AG09319 (cell line): ENCODE data around the gene CDK17.

Experiments
- DNase-seq: peaks from one replicate; pipeline ENCODE4 v3.0.0-alpha.2; 2010; ENCODE audit warnings: low read depth; ENCODE audit errors: extremely low read depth
- CTCF ChIP-seq: IDR thresholded peaks from 2 replicates; pipeline ENCODE4 v1.5.1; 2011; ENCODE audit warnings: low read depth, mild to moderate bottlenecking, inconsistent platforms, low read length, moderate library complexity

Gene CDK17

DNA sequence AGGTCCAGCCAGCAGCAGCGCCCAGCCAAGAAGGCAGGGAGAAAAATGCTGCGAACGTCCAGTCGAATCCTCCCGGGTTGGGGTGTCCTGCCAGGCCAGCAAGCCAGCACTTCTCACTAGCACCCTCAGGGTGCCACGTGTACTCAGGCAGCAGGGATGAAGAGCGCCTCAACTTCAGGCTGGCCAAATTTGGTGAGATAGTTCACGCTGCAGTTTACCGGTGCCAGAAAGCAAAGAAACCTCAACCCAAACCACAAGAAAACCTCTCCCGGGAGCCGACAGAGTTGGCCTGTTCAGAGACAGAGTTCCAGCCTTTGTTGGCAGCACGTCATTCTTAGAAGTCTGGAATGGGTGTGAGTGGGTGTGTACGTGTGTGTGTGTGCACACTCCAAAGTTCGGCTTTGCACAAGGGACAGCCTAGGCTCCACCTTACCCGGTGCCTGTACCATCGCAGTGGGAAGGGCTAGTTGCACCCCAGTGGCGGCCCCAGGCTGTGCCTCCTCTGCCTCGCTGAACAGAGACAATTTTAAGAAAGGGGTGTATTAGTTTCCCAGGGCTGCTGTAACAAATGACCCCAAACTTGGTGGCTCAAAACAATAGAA is 163.9 kb downstream of the CDK17 start:
- no peak for DNase-seq
- no peak for TF ChIP-seq CTCF

GRCh38 chr12:96235484-96235826 is 164.8 kb downstream of the CDK17 start:
- DNase-seq = no peak
- no peak for TF ChIP-seq CTCF

GRCh38 chr12:96234591-96235483 is 165.4 kb downstream of the CDK17 start:
- no peak for DNase-seq
- no peak for TF ChIP-seq CTCF

- no peak for TF ChIP-seq CTCF
- peak; percentile 97 for DNase-seq
These were observed 166.2 kb downstream of the CDK17 start for GRCh38 chr12:96233939-96234461.

- DNase-seq = no peak
- TF ChIP-seq CTCF = no peak
These were observed 167.1 kb downstream of the CDK17 start for GRCh38 chr12:96233168-96233567.

- no peak for DNase-seq
- no peak for TF ChIP-seq CTCF
These were observed 169.6 kb downstream of the CDK17 start for GRCh38 chr12:96230646-96231045.

- no peak for TF ChIP-seq CTCF
- DNase-seq = no peak
These were observed 171.5 kb downstream of the CDK17 start for GRCh38 chr12:96228566-96229248.
